PFSK-1 (cell line): ENCODE results near the gene LTO1.

Experiments used
- POLR2AphosphoS5 ChIP-seq: IDR thresholded peaks from 2 replicates; pipeline ENCODE4 v1.6.1; 2012; ENCODE audit warnings: low read depth, mild to moderate bottlenecking, control low read depth, low read length, moderate library complexity
- TAF1 ChIP-seq: IDR thresholded peaks from 2 replicates; pipeline ENCODE4 v1.6.1; 2012; ENCODE audit warnings: low read length, control low read depth, borderline replicate concordance; ENCODE audit not compliant: insufficient read depth

DNA sequence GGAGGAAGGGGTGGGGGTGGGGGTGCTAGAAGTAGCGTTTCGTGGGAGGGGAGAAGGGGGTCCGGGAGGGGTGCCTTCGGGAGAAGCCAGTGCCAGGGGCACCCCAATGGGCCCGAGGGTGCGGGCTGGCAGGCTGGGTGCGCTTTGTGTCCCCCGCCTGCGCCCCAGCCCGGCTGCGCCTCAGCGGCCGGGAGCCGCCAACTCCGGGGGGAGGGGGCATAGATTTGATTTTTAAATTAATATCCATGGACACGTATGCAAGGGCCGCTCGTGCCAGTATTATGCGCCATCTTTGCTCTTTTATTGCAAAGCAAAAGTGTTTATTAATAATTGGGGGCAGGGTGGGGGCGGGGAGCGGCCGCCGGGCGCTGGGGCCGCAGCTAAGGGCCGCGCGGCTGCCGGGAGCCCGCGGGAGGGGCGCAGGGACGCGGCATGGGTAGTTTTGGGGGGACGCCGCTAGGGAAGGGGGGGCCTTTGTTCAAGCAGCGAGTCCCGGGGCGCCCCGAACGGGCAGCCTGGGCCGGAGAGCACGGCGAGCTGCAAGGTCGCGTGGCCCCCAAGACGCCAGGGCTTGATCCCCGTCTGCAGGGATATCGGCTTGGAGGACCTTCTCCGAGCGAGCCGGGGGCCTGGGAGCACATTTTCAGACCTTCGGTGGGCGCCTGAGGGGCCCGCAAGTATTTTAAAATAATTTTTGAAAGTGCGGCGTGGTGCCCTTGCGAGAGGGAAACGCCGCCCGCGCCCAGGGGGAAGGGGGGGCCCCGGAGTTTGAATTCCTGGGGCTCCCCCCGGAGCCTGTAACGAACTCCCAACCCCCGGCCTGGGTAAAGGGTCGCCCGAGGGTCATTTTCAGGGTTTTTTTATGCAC, 33.2 kb downstream of the LTO1 start:
- no peak for TF ChIP-seq TAF1
- TF ChIP-seq POLR2AphosphoS5: no peak
